Hindlimb muscle (tissue), 1 donor: Measurements from ENCODE around the gene CFAP45. TPM values are rescaled to one million over a fixed set of nuclear protein-coding genes. Genes with fewer than 3 reads are reported as not detected.
"Not testable (repeated sequence)": the region's sequence is repeated elsewhere in the genome, so short reads cannot be mapped to it uniquely, and the experiment has no call there.

Experiments
- DNase-seq: peaks from one replicate; pipeline ENCODE4 v3.0.0-alpha.2; 2013
- polyA plus RNA-seq: library from polyadenylated mRNA; unstranded; fragments of 120-200 nt; gene quantifications from one replicate; pipeline ENCODE4 v1.2.1, GENCODE V29; 2013; ENCODE audit not compliant: insufficient read length

The CFAP45 gene
- polyA plus RNA-seq, 1 donor = 0.40 TPM

- DNase-seq = not testable (repeated sequence)
These were observed 4.1 kb upstream of the CFAP45 start for GRCh38 chr1:159904036-159904435.

- DNase-seq = no peak
These were observed 2.6 kb upstream of the CFAP45 start for GRCh38 chr1:159902541-159902940.

GRCh38 chr1:159900755-159901360 lies 893 bp upstream of the CFAP45 start:
- DNase-seq = no peak

GRCh38 chr1:159899634-159900033 lies 331 bp downstream of the CFAP45 start:
- not testable (repeated sequence) for DNase-seq

DNA sequence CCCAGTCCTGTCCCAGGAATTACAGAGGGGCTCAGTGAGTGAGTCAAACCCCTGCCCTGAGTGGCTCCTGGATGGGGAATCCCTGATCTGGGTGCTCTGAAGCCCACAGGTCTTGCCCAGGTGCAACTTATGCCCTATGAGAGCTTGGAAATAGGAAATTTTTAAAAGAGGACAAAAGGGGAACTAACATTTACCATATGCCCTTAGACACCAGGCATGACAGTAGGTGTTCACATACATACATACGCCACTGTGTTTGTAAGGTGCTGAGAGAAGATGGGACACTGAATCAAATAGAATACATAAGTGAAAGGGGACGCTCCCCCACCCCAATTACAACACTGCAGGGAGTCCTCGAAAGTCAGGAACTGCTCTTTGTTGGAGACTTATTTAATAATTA lies 1.4 kb downstream of the CFAP45 start:
- no peak for DNase-seq

DNA sequence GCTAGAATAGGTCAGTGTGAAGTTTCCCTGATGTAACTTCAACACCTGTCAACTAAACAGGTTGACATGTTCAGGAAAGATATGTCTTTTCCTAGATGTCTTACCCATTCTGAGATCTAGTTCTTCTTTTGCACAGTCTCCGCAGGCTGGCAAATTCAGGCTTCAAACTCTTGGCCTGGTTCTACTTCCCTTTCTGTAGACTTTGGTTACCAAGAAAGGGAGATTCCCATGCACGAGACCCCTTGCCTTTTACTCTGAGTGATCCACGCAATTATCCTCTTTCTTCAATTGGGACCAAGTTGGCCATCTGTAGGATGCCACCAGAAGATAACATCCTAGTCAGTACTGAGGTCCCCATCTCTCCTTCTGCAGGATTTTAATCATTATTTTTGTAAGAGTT lies 2.0 kb downstream of the CFAP45 start:
- DNase-seq = no peak

- DNase-seq = no peak
These were observed 3.4 kb downstream of the CFAP45 start for GRCh38 chr1:159896546-159896930.

DNA sequence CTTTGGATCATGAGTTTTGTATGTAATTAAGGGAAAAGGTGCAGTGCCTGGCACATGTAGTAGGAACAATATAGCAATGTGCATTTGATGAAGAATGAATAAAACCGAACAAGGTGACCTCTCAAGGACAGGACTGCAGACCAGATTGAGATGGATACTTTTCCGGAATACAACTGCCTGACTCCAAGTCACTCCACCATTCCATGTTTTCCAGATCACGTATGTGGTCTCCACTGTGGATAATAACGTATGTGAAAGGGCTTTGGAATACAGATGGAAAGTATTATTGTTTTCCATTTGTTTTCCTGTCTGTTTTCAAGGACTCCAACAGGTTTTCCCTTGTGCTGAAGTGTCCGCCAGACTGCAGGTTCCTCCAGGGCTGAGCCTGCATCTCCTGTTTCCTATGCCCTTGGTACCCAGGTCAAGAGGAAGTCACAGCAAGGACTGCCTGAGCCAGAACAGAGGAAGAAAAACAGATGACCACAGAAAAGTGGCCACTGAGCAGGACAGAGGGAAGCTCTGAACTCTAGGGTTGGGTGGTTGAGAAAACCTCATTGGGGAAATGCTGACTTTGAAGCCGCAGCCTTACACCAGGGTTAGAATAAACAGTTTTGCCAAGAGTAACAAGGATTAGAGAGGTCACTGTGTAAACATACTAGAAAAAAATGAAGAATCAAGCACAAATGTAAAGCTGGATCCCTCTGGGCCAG lies 4.0 kb downstream of the CFAP45 start:
- no peak for DNase-seq

- no peak for DNase-seq
These were observed 4.7 kb downstream of the CFAP45 start for GRCh38 chr1:159895286-159895685.

- no peak for DNase-seq
These were observed 7.0 kb downstream of the CFAP45 start for GRCh38 chr1:159892944-159893343.

DNA sequence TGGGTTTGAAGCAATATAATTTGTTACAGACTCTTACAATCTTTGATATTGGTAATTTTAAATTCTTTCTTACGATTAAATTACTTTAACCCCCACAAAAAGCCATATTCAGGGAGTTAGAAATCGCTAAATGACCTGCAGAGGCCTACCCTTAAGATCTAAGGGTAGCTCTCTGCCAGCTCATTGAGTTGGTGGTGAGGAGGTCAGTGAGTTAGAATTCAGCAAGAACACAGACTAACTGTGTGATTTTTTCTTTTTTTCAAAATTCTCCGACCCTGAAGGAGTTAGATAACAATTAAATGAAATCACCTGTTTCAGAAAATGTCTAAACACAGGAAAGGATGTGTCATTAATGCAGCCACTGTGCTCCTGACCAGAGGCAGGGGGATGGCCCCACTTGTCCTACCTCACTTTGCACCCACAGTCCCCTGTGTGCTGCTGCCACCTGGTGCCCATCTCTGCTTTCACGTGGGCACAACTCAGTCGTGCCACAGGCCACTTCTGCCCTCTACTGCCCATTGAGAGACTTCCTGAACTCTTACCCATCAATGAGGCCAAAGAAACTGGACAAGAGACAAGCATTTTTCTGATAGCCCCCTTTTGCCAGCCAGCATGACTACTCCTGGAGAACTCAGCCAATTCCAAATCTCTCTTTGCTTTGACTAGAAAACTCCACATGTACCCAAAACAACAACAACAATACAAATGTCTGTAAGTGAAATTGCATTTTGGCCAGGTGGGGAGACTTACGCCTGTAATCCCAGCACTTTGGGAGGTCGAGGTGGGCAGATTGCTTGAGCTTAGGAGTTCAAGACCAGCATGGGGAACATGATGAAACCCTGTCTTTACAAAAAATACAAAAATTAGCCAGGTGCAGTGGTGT lies 8.4 kb downstream of the CFAP45 start:
- peak; percentile 68 for DNase-seq

DNA sequence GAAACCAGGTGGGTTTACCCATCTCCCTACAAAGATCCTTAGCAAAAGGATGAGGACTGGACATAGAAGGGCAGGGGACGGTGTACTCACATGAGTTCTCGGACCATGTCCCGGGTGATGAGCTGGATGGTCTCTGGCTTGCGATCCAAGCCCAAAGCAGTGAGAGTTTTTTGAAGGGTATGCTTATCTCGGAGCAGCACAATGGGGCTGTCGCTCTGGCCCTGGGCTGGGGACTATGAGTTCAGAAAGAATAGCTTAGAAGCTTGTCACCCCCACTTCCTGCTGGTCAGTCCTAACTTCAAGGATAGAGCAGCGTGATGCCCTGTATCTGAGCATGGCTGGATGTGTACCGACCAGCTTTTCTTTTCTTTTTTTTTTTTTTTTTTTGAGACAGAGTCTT lies 9.6 kb downstream of the CFAP45 start:
- no peak for DNase-seq

GRCh38 chr1:159889821-159890252 lies 10.1 kb downstream of the CFAP45 start:
- peak; percentile 41 for DNase-seq

DNA sequence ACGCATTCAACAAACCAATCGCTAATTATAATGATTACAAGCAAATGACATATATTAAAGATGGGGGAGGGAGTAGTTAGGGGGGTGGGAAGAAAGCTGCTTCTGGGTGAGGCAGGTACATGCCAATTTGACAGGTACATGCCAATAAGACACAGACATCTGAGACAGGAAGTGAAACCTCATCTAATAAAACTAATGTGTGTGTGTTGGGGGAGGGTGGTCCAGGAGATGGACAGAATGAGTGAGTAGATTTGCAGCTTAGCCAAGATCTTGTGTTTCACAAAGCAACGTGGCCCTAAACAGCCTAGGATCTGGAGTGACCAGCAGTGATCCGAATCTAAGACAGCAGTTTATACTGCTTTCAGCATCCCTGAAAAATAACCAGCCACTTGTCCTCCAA lies 10.8 kb downstream of the CFAP45 start:
- no peak for DNase-seq

- no peak for DNase-seq
These were observed 15.7 kb downstream of the CFAP45 start for GRCh38 chr1:159884296-159884695.

DNA sequence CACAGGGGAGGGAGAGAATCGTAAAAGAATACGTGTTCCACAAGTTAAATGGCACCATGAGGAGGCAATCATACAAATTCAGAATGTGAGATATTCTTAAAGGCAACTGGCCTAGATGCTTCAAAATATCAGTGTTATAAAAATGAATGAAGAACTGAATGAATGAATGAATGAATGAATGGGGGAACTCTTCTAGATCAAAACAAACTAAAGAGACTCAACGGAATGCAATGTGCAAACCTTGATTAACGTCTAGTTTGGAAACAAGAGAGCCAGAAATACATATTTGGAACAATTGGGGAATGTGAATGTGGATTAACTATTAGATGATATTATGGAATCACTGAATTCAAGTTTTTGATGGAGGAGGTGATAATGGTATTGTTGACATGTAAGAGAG lies 16.8 kb downstream of the CFAP45 start:
- DNase-seq = no peak

GRCh38 chr1:159882527-159882862 lies 17.5 kb downstream of the CFAP45 start:
- no peak for DNase-seq

- DNase-seq = no peak
These were observed 18.1 kb downstream of the CFAP45 start for GRCh38 chr1:159881622-159882526.

- DNase-seq = no peak
These were observed 19.5 kb downstream of the CFAP45 start for GRCh38 chr1:159880430-159880829.

DNA sequence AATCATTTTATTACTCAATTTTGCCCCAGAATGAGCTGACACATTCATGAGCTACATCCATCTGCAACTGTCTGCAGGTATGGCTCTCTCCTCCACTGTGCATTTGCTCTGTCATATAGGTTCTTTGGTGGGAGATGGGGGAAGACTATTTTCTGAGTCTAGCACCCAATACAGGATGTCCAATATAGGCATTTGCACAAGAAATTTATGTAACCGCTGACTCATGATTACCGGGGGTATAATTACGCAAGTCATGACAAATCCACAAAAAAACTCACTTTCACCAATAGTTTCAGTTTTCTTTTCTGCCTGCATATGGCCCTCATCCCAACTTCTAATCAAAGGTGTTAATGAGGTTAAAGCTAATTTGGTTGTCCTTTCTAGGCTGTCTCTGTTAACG lies 20.0 kb downstream of the CFAP45 start:
- DNase-seq = no peak

- DNase-seq = no peak
These were observed 20.8 kb downstream of the CFAP45 start for GRCh38 chr1:159879136-159879535.

GRCh38 chr1:159877695-159878444 lies 22.1 kb downstream of the CFAP45 start:
- DNase-seq = no peak
